ENCODE results near the gene LARP6.

The LARP6 gene

GRCh38 chr15:70829371-70830166 lies 24.4 kb downstream of the LARP6 start:
- no peak for DNase-seq (ENCODE audit: insufficient read length, low spot score)
- no peak for TF ChIP-seq CTCF (IDR thresholded peaks at IDR 0.05; ENCODE audit: insufficient read depth, missing control alignments)
- FAIRE-seq, result no peak

DNA sequence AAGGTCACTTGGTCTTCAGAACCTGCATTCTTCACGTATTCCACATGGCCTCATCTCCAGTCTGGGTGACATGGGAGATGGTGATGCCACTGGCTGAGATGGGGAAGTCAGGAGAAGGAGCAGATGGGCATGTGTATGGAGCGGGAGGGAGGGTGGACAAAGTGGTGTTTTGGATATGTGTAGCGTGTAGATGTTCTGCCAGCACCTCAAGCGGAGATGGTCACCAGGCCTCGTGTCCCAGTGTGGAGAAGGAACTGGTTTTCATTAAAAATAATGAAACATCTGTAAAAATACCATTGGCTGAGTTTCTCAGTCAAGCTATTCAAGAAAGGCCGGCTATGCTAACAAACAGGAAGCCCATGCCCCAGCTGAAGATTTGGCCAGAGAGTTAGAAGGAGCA lies 26.2 kb downstream of the LARP6 start:
- FAIRE-seq, result no peak
- no peak for TF ChIP-seq CTCF (IDR thresholded peaks at IDR 0.05; ENCODE audit: insufficient read depth, missing control alignments)

GRCh38 chr15:70826634-70827033 lies 27.3 kb downstream of the LARP6 start:
- FAIRE-seq (no peak), DNase-seq (ENCODE audit: insufficient read length, low spot score) (no peak)
- TF ChIP-seq CTCF (IDR thresholded peaks at IDR 0.05; ENCODE audit: insufficient read depth, missing control alignments), result no peak

More for the DNA sequence above, 26.2 kb downstream of the LARP6 start:
- DNase-seq (ENCODE audit: insufficient read length, low spot score), result no peak

DNA sequence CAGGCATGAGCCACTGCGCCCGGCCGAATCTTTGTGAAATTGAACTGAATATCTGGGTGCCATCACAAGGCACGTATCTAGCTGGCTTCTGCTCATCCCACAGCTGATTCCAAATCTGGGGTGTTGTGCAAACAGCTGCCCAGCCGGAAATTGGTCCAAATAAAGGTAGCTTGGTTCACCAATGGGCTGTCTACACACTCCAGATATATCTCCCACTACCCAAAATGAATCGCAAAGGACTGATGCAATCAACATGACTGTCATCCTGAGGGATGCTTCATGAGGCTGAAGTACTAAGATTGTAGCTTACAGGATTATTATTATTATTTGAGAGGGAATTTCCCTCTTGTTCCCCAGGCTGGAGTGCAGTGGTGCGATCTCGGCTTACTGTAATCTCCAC lies 28.1 kb downstream of the LARP6 start:
- no peak for TF ChIP-seq CTCF (IDR thresholded peaks at IDR 0.05; ENCODE audit: insufficient read depth, missing control alignments)
- FAIRE-seq (no peak), DNase-seq (ENCODE audit: insufficient read length, low spot score) (no peak)

- no peak for FAIRE-seq
- no peak for TF ChIP-seq CTCF (IDR thresholded peaks at IDR 0.05; ENCODE audit: insufficient read depth, missing control alignments)
Measured at GRCh38 chr15:70823196-70823595, 30.8 kb downstream of the LARP6 start.

GRCh38 chr15:70820214-70820613 lies 33.7 kb downstream of the LARP6 start:
- DNase-seq (ENCODE audit: insufficient read length, low spot score) (no peak), FAIRE-seq (no peak)
- no peak for TF ChIP-seq CTCF (IDR thresholded peaks at IDR 0.05; ENCODE audit: insufficient read depth, missing control alignments)

More at GRCh38 chr15:70823196-70823595, 30.8 kb downstream of the LARP6 start:
- DNase-seq (ENCODE audit: insufficient read length, low spot score), result no peak

- TF ChIP-seq CTCF (IDR thresholded peaks at IDR 0.05; ENCODE audit: insufficient read depth, missing control alignments), result no peak
- FAIRE-seq, result no peak
- no peak for DNase-seq (ENCODE audit: insufficient read length, low spot score)
Measured at GRCh38 chr15:70818580-70818979, 35.4 kb downstream of the LARP6 start.

Measured in D721Med (cell line).